DMS153 treated with DMSO at 0.1 percent for 48 hours (cell line): ENCODE data around the gene TAOK3.
"Not testable (repeated sequence)": the region's sequence is repeated elsewhere in the genome, so short reads cannot be mapped to it uniquely, and the experiment has no call there.

Experiments used
- DNase-seq: peaks from one replicate; lab custom pipeline; 2025; ENCODE audit not compliant: unreplicated experiment; lab: John Stamatoyannopoulos, UW

Gene TAOK3

GRCh38 chr12:118372541-118373495 lies at the start of gene TAOK3:
Gene TAOK3, minus strand, starts transcription at chr12:118372907. Its CDS starts 117,340 bp downstream, at chr12:118255567.
- DNase-seq = peak; percentile 93

DNA sequence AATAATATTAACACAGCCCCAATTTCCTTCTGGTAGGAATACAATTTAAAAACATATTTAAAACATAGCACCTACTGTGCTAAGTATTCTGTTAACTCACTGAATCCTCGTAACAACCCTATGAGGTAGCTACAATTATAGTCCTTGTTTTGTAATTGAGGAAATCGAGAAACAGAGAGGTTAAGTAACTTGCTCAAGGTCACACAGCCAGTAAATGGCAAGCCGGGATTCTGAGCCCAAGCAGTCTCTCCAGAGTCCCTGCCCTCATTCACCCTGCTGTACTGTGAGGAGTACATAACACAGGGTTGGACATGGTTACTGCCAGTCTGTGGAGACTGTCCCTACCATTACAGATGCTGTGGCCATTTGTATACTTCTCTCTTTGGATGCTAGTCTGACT lies 48.0 kb upstream of the TAOK3 start:
- no peak for DNase-seq

DNA sequence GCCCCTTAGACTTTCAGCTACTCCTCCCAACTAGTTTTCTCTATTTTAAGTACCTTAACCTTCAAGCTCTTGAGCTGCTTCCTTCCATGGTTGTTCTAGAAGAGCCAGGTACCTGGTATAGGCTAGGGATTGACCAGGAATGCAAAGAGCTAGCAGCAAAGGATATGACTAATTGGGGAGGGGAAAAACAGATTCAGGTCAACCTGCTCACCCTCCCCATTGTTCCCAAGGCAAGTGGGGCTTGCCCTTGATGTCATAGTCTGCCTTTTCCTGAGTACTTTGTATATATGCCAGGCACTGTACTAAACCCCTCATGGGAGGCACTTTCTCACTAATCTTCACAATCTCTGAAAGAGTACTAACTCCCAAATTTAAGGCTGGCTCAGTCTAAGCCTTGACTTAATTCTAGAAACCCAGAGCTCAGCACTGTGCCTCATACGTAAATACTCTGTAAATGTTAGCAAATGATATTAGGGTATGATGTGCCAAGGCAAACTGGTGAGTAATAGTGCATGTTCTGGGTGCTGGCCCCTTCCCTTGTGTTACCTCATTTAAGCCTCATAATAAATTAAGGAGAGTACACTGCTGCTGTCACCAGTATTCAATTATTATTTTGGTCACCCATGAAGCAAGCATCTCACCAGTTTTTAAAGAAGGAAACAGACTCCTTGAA lies 45.8 kb upstream of the TAOK3 start:
- DNase-seq = no peak

GRCh38 chr12:118417942-118418341 lies 45.2 kb upstream of the TAOK3 start:
- DNase-seq = no peak

- no peak for DNase-seq
Measured at GRCh38 chr12:118409834-118410233, 37.1 kb upstream of the TAOK3 start.

DNA sequence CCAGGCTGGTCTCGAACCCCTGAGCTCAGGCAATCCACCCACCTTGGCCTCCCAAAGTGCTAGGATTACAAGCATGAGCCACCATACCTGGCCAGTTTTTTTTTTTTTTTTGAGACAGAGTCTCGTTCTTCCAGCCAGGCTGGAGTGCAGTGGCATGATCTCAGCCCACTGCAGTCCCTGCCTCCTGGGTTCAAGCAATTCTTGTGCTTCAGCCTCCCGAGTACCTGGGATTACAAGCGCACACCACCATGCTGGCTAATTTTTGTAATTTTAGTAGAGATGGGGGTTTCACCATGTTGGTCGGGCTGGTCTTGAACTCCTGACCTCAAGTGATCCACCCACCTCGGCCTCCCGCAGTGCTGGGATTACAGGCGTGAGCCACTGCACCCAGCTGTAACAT lies 35.5 kb upstream of the TAOK3 start:
- not testable (repeated sequence) for DNase-seq

- DNase-seq = no peak
Measured at GRCh38 chr12:118404876-118405521, 32.3 kb upstream of the TAOK3 start.

DNA sequence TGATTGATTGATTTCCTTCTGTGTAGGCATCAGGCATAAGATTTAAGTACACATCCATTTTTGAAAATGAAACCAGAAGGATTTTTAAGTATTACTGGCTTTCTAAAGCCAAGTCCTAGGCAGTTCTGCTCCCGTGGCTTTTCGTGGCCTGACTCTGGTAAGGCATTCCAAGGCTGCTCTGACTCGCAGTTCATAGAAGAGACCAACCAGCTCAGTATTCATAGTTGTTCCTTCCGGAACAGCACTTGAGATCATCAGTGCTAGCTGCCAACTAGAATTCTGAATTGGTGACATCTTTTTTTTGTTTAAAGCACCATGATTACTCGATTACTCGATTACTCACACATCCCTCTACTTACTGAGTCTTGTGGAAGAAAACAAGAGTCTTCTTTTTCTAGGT lies 29.5 kb upstream of the TAOK3 start:
- no peak for DNase-seq

GRCh38 chr12:118398940-118399339 lies 26.2 kb upstream of the TAOK3 start:
- no peak for DNase-seq

- no peak for DNase-seq
Measured at GRCh38 chr12:118398524-118398923, 25.8 kb upstream of the TAOK3 start.

- no peak for DNase-seq
Measured at GRCh38 chr12:118397708-118398440, 25.2 kb upstream of the TAOK3 start.

DNA sequence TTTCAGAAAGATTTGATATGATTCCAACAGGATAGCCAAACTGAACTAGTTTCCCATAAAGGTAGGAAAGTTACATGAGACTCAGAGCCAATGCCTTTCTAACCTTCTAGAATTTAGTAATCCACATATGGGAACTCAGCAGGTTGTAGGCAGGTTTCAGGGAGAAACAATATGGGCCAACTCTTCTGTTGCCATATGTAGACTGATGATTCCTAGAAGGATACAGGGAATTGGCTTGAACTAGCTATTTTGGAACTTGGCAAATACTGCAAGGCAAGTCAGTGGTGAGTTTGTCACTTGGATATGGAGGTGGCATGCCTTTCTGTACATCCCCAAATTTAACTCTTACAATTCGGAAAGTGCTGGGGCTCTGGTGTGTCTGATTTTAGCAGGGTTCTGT lies 19.1 kb upstream of the TAOK3 start:
- no peak for DNase-seq

- DNase-seq = no peak
Measured at GRCh38 chr12:118391424-118391823, 18.7 kb upstream of the TAOK3 start.

DNA sequence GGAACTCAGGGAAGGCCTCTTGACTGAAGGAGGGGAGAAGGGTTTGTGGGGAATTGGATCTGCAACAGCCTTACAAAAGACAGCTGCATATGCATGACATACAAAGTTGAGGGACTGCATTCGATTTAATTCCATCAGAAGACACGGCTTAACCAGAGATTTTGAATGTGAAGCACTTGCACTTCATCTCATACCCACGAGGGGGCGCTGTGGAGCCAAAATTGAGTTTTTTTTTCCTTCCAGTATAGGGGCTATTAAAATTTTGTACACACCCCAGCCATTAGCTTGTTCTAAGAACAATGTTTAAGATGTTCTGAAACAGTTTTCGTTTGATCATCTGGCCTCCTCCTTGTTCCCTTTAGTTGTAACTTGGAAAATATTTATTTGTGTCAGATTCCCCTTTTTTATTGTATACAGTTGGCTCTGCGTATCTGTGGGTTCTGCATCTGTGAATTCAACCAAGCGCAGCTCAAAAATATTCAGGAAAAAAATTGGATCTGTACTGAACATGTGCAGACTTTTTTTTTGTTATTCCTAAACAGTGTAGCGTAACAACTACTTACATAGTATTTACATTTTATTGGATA lies 5.3 kb upstream of the TAOK3 start:
- DNase-seq = peak; percentile 25

DNA sequence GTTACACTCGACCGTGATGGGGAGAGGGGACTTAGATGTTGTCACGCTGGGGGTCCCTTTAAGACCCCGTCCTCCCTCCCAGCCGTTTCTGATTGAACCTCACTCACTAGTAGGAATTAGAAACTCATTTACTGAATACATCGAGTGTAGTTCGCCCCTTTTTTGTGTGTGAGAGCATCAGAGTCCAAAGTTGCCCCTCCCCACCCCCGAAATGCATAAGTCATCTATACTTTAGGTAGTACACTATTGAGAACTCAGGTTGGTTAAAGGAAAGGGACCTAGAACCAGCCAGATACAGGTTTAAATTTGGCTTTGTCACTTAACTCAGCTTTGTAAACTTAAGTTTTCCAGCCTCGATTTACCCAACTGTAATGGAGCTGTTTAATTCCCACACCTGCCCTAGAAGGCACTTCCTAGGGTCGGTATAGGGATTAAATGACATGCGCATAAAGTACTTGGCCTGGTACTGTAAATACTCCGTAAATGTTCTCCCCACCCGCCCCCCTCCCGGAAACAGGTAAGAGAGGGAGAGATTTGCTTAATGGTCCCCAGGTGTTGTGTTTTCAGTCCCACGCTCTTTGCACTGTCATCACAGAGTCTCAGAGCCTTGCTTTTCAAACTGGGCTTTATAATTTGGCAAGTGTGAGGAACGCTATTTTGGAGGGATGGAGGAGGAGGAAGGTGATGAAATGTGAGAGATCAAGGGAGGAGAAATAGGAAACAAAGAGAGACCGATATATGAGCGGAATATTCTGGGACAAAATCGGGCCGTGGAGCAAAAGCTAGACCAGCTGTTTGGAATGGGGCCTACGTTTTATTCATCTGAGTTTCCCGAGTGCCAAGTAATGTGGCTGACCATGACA lies 4.5 kb upstream of the TAOK3 start:
- no peak for DNase-seq

DNA sequence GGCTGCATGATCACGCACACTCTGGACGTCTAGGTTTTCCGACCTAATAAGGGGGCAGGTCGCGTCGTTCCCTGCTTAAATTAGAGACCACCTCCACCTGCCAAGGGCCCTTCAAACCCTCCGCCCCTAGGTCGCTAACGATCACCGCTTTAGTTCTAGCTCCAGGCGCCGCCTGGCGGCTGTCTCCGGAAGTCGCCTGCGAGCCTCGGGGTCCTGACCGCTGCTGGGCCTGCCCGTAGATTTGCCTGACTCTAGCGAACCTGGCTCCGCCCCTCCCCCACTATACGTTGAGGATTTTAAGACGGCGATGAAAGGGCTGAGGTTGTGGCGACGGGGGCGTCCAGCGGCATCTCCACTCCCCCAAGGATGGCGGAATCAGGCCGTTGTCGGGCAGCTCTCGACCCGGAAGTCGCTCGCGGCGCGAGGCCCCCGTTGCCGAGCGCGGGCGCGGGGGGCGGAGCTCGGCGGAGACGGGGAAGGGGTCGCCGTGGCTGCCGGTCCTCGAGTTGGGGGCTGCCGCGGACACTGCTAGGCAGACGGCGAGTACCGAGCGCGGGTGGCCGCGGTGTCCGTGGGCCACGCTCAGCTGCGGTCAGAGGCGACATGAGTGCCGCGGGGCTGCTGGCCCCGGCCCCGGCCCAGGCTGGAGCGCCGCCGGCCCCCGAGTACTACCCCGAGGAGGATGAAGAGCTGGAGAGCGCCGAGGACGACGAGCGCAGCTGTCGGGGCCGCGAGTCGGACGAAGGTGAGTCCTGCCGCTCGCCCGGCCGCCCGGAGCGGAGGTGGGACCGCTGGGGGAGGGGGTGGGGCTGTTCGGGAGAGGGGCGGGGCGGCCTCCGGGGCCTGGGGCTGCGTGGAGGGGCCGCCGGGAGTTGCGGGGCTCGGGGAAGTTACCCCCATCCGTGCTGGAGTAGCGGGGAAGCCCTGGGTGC lies 3.6 kb upstream of the TAOK3 start, which contains the start of gene SUDS3:
Gene SUDS3 (plus strand): TSS at position 467 of the 932 bp plus-strand sequence. CDS start 137 bp downstream, at position 604.
- peak; percentile 80 for DNase-seq

GRCh38 chr12:118375348-118375747 lies 2.6 kb upstream of the TAOK3 start:
- DNase-seq = no peak

DNA sequence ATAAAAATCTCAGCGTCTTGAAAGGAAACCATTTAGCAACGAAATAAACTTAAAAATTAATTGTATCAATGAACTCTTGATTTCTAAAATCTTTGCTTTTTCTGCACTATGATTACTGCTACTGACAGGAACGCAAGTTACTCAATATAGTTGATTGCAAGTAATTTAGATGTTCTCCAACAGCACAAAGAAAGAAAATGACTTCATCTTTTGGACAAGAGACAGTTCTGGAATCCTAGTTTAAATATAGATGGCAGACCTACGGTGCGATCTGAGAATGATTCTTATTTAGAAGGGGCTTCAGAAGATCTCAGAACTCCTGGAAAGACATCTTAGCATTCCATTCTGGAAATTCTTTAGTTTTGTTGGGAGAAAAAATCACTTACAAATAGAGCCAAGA lies 2.2 kb upstream of the TAOK3 start:
- DNase-seq = no peak
